Retina (tissue), 1 donor: ENCODE data around the gene CPA4.

ENCODE experiments used
- DNase-seq: peaks from one replicate; pipeline ENCODE4 v3.0.0-alpha.2; 2016

CPA4 gene

DNA sequence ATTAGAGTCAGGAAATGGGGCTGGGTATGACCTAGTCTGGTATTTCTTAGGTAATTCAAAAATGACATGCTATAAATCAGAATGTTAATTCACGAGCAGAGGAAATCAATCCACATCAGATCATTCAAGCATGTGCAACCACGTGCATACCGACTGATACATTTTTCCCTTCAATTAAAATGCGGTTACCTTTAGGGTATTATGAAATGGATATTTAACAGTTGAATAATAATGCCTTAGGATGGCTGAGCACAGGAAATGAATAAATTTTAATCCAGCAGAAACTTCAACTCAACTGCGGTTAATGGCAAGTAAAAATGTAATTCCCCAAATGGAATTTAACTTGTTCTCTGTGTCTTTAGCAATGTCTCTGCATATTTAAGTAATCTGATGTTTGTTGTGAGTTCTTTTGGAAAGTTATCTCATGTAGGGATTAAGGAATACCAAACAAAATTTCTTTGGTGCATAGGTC, 17.1 kb upstream of the CPA4 start:
- DNase-seq: no peak

DNA sequence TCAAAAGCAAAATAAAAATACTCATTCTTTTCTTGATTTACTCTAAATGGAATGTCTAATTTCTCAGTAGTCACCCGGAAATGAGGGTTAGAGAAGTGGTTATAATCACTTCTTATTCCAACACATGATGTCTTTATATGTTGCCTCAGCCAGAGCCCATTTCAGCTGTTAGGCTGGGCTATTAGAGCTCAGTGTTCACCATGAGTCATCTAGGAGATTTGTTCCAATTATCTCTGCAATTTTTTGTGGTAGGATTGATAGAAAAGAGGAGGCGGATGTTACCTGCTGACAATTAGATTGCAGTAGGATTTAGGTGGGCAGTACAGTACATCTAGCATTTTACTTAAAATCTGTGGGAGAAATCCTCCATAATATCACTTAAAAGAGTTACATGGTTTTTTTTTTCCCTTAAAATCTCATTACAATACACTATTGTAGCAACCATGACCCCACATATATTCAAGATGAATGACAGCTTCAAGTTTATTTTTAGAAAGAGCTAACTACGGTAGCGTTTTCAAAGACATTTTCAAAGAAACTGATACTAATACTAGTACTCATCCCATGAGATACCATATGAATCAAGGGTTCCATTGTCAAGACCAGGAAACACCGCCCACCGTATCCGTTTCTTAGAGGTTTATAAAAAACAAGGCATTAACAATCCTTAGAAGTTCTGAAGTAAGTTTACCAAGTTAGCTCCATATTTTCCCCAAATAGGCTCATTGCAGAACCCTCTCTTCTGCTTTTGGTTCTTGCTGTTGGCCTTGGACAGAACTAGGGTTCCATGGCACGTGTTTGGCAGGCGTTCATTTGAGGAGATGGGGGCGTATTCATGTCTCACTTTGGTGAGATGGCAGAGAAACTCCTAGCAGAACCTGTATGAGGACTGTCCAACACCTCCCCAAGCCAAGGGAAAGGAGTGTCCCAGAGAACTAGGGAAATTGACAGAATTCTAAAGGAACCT, 15.9 kb upstream of the CPA4 start:
- no peak for DNase-seq

- DNase-seq: peak; percentile 77
Observed at GRCh38 chr7:130277763-130278643, 15.0 kb upstream of the CPA4 start.

DNA sequence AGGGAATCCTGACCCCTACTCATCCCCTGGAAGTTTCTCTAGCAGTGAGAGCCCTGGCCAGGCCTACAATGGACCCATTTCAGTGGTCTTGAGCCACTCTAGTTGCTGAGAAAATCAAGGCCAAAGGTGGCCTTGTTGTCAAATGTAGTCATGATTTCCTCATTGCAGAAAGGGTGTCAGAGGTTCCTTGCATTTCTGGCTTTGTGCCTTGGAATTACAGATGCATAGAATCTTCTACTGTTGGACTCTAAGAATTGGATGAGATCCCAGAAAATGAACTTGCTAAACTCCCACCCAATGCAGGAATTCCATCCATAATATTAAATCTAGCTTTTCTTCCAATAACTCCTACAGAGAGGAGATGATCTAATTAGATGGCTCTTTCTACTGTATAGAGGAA, 14.1 kb upstream of the CPA4 start:
- DNase-seq: no peak

GRCh38 chr7:130279286-130279685, 13.7 kb upstream of the CPA4 start:
- no peak for DNase-seq

DNA sequence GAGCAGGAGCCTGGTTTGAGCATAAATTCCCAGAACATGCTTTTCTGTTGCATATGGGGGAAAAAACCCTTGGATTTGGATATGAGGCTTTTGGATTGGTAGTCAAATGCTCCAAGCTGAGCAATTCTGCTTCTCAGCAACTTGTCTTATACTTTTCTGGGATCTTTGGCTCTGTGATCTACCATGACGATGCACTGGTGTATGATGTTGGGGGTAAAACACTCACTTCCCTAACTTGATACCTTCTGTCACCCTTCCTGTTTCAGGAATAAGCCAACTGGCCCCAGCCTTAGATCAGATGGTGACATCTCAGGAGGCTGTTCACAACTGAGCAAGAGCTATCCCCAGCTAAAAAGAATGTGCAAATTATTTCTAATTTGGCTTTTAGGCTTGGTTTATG, 13.1 kb upstream of the CPA4 start:
- no peak for DNase-seq

DNA sequence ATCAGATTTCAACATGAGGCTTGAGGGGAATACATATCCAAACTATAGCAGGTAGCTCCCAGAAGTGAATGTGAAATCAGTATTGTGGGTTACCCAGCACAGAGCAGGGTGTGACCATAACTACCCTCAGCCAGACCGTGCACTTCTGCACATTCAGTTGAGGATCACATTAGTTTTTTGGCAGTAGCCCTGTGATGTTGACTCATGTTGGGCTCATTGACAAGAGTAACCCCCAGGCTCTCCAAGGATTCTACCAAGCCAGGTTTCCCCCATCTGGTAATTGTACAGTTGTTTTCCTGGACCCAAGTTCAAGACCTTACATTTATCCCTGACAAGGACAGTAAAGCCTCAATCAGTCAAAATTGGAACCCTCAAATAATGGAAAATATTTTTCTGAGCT, 11.7 kb upstream of the CPA4 start:
- DNase-seq: no peak

DNA sequence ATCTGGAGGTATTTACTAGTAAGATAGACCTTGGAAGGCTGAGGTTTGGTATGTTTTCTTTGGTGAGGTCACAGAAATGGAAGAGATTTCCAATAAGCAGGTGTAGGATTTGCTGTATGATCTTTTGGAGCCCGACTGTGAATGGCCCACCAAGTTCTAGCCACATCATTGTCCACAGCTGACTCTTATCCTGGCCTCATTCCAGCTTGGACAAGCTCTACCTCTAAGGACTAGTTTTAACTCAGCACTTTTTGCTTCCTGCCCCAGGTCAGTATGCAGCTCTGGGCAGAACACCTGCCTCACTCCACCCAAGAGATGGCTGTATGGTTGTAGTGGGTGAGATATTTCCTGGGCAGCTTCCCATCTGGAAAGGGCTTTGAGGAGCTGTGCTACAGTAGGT, 6.1 kb upstream of the CPA4 start:
- DNase-seq: no peak

- DNase-seq: no peak
Observed at GRCh38 chr7:130288168-130288567, 4.8 kb upstream of the CPA4 start.

- DNase-seq: no peak
Observed at GRCh38 chr7:130288829-130289228, 4.1 kb upstream of the CPA4 start.

GRCh38 chr7:130289478-130289877, 3.5 kb upstream of the CPA4 start:
- DNase-seq: no peak

GRCh38 chr7:130290745-130291144, 2.2 kb upstream of the CPA4 start:
- no peak for DNase-seq

- no peak for DNase-seq
Observed at GRCh38 chr7:130293521-130293920, 560 bp downstream of the CPA4 start.

GRCh38 chr7:130294314-130294713, 1.4 kb downstream of the CPA4 start:
- no peak for DNase-seq

DNA sequence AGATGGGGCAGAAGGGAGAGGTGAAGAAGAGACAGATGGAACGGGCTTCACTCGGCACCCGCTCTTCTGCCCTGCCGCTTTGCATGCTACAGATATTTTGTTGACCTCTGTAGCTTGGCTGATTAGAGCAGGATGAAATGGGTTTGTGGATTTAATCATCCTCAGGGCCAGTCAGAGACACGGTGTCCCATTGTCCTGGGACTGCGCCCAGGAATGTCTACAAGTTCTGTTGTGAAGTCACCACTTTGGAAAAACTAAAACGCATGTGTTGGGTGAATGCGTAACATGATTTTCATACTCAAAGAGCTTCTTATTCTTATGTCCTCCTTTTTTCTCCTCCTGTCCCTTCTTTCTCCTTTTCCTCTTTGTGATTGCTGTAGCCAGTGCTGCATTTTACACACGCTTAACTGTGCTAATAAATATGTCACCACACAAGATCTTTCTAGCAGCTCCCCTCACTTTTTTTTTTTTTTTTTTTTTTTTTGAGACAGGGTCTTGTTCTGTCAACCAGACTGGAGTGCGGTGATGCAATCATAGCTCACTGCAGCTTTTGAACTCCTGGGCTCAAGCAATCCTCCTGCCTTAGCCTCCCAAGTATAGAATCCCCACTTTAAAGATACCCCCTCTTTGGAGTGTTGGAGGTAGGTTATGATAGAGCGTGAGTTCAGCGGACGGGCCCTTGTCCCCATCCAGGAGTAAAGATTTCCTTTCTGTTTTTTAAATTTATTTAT, 3.4 kb downstream of the CPA4 start:
- no peak for DNase-seq

DNA sequence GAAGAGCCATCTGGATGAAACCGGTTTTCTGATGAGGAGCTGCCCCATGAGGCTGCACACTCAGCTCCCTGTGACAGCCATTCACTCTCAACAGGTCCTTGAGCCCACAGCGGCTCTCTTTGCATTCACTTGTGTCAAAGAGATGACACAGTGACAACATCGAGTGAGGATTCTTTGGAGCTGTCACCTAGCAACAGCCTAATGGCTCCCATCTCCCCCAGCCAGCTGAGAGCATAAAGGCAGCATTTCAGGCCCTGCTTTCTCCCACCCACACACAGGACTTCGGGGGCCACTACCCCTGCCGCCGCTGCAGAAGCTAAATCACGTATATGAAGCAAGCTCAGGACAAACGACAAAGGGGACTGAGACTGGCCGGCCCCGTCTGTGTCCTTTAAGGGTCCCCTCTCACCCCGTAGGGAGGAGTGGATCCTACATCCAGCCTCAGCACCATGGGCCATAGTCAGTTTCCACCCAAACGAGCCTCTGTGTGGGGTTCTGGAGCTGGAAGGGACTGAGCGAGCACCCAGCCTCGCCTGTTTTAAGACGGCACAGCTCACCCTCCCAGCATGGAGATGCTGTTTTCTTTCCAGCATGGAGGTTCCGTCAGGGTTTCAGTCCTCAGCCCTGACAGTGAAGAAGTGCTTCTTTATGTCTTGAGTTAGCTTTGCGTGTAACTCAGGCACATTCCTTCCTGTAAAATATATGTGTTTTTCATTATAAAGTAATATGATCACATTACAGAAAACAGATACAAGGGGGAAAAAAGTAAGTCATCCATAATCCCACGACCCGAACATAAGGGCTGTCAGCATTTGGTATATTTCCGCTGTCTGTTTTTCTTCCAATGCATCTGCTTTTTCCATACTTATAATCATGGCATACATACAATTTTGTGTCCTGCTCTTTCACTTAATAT, 4.9 kb downstream of the CPA4 start:
- peak; percentile 59 for DNase-seq

DNA sequence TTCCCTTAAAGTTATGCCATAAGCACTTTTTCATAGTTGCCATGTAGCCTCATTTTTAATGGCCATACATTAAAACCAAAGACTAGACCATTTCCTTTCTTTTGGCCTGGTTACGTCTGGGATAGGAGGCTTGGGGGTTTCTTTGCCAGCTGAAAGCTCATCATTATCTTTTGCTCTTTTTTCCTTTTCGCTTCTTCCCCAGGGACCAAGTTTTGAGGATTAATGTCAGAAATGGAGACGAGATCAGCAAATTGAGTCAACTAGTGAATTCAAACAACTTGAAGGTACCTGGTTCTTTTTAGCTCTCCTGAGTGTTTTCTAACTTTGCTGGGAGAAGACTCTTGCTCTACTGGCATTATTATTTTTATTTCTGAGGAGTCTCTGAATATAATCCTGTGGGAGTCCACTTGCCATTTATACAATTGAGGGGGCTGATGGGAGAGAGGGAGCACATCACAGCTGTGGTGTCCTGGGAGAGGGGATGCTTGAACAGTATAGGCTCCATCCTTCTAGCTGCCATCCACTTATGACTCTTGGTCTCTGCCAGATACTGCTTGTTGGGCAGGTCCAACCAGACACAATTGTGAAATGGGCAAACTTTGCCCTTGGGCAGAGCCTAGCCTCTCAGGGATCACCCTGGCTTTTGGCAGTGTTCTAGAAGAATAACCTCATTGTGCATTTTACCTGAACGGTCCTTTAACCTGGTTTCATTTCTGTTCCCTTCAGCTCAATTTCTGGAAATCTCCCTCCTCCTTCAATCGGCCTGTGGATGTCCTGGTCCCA, 5.8 kb downstream of the CPA4 start:
- DNase-seq: no peak

GRCh38 chr7:130299866-130300265, 6.9 kb downstream of the CPA4 start:
- no peak for DNase-seq

GRCh38 chr7:130301501-130302020, 8.6 kb downstream of the CPA4 start:
- DNase-seq: no peak

- no peak for DNase-seq
Observed at GRCh38 chr7:130302649-130303048, 9.7 kb downstream of the CPA4 start.

- no peak for DNase-seq
Observed at GRCh38 chr7:130303127-130303526, 10.2 kb downstream of the CPA4 start.
